HG03039 (cell line): ENCODE data around the gene MANSC4.
"Not testable (repeated sequence)": the region's sequence is repeated elsewhere in the genome, so short reads cannot be mapped to it uniquely, and the experiment has no call there.

Source experiments
- ATAC-seq: cut with Tn5 transposase; IDR thresholded peaks from one replicate; pipeline ENCODE4 v1.9.1; 2021; ENCODE audit warnings: mild to moderate bottlenecking, moderate library complexity; ENCODE audit not compliant: unreplicated experiment

Gene MANSC4

DNA sequence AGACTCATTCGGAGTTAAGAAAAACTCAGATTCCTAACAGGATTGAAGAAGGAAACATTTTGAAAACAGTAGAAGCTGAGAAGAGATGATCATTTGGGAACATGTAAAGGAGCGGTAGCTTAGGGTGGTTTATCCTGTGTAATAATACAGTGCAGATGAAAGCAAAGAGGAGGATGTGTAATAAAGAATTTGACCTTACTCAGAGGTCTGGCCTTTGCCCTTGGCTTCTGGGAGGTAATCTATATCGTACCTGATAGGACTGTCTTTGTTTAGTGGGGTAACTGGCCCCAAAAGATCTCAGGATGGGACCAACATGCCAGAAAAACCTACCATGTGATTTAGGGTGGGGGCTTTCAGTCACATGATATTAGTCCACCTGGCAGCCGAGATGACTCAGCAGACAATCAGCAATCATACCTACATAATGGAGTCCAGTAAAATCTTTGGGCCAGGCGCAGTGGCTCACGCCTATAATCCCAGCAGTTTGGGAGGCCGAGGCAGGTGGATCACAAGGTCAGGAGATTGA lies 23.3 kb downstream of the MANSC4 start:
- no peak for ATAC-seq

DNA sequence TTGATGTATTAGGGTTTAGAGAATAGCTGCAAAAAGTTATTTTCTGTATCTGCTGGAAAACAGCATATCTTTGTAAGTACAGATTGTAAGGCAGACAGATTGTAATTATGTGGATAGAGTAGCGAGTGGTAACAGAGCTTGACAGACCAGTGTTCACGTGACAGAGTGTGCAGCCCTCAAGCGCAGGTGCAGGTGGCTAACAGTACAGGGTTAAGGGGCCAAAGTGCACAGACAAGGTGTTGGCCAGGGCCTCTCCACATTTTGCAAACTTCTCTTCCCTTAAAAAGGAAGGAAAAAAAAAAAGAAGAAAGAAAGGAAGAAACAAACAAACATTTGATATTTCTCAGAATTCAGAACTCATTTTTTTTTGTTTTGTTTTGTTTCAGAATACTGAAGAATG lies 25.2 kb downstream of the MANSC4 start:
- no peak for ATAC-seq

GRCh38 chr12:27751386-27752047 lies 28.5 kb downstream of the MANSC4 start:
- ATAC-seq, result no peak

DNA sequence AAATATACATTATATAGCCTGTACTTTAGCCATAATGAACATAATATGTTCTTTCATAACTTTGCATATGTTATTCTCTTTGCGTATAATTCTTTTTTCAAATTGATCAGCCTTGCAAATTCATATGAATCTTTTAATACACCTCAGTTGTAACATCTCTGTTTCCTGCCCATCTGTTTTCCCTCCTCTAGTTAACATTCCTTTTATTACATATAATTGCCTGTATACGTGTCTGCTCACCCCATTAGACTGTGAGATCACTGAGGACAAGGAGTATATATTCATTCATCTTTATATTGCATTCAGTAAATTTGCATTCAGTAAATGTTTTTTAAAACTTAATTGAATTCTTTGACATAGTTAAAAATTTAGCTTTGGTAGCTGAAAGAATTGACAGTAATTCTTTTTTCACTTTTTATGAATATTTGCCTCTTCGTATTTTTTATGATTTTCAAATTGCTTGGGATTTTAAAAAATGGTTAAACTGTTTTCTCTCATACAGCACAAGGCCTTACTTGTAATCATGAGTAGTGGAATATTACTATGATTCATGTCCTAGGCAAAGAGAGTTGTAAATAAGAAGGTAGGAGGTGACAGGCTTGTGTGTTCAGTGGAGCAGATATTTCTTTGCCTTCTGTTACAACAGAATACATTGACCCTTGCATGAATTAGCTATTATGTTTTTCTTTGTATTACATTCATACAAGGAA lies 32.8 kb downstream of the MANSC4 start:
- ATAC-seq, result no peak

DNA sequence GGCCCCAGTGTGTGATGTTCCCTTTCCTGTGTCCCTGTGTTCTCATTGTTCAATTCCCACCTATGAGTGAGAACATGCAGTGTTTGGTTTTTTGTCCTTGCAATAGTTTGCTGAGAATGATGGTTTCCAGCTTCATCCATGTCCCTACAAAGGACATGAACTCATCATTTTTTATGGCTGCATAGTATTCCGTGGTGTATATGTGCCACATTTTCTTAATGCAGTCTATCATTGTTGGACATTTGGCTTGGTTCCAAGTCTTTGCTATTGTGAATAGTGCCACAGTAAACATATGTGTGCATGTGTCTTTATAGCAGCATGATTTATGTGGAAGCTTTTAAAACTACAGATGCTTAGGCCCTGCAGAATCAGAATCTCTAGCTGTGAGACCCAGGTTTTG lies 34.3 kb downstream of the MANSC4 start:
- not testable (repeated sequence) for ATAC-seq

DNA sequence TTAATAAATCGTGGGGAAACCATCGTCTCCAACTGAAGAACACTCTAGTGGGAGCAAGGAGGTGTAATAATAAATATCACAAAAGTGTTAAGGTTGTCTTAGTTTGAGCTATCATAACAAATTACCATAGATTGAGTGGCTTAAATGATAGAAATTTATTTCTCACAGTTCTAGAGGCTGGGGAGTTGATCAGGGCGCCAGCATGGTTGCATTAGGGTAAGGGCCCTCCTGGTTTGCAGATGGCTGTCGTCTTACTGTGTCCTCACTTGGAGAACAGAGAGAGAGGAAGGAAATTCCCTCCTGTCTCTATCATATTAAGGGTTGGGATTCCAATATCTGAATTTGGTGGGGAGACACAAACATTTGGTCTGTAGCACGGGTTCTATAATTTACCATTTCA lies 36.4 kb downstream of the MANSC4 start:
- no peak for ATAC-seq

DNA sequence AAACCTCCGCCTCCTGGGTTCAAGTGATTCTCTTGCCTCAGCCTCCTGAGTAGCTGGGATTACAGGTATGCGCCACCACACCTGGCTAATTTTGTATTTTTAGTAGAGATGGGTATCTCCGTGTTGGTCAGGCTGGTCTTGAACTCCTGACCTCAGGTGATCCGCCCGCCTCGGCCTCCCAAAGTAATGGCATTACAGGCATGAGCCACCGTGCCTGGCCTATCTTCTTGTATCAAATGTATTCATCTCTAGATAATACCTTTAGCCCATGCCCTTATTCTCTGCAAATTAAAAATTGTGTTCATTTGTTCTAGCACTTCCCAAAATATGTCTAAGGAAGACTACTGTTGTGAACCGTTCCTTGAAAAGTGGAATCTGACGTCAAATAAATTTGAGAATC lies 45.7 kb downstream of the MANSC4 start:
- not testable (repeated sequence) for ATAC-seq

DNA sequence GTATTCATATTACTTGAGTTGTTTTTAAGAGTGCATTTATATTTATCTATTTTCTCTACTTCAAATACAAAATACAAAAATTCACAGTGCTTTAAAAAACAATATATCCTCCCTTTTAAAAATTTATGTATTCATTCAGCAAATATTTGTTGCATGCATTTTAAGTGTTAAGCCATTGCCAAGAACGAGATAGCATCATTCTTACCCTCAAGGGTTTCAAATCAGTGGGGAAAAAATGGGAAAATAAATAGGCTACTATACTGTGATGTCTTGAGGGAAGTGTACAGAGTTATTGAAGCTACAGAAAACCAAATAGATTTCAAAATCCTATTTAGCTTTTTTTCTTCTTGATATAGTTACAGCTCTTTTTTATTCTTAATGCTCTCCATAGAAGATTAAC lies 46.2 kb downstream of the MANSC4 start:
- ATAC-seq, result no peak

DNA sequence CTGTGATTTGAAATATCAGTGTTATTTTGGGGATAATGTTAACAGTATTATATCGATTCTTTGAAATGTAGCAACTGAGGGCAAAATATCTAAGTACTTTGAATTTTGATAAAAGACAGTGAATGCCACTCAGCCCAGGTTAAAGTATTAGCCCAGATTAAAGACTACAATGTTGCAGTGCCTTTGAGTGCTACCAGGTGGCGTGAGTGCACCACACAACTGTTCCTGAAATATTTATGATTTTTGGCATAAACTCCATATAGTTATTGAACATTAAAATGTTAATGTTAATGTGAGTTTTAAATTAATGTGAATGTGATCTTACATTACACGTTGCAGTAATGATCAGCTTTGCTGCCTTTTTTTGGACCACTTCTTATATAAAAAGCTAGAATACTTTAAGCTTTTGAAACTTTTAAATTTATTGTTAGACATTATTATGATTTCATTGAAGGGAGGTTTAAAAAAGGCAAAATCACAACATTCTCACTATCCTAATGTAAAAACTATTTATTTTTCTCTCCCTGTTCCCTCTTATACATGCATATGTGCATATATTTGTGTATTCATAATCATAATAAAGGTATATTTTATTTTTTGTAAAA lies 46.9 kb downstream of the MANSC4 start:
- no peak for ATAC-seq

GRCh38 chr12:27732281-27732680 lies 47.8 kb downstream of the MANSC4 start:
- no peak for ATAC-seq

DNA sequence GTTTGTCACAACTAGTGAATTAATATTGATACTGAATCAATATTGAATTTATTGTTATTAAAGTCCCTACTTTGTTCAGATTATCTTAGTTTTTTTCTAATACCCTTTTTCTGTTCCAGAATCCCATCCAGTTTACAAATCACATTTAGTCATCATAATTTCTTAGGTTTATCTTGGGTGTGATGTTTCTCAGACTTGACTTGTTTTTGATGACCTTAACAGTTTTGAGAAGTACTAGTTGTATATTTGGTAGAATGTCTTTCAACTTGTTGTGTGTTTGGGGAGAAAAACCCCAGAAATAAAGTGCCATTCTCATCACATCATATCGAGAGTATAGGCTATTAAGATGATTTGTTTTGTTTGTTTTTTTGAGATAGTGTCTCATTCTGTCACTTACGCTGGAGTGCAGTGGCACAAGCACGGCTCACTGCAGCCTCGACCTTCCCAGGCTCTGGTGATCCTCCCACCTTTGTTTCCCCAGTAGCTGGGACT lies 49.9 kb downstream of the MANSC4 start:
- ATAC-seq, result no peak

GRCh38 chr12:27723212-27723611 lies 56.8 kb downstream of the MANSC4 start:
- no peak for ATAC-seq
